Mucosa of descending colon (tissue), 3 donors: Measurements from ENCODE around the gene CYP4Z1. TPM values are rescaled to one million over a fixed set of nuclear protein-coding genes. Genes with fewer than 3 reads are reported as not detected.
A peak's percentile ranks its signal among the peaks of the same experiment; 100 is the strongest.
"Not testable (repeated sequence)": the region's sequence is repeated elsewhere in the genome, so short reads cannot be mapped to it uniquely, and the experiment has no call there.

Source experiments
- ATAC-seq: fragments of 200-7000 bp; cut with Tn5 transposase; one replicate; pipeline ENCODE4 v1.9.1; 2020; ENCODE audit warnings: mild to moderate bottlenecking, moderate library complexity
- DNase-seq, 3 donors: peaks; one replicate each; pipeline ENCODE4 v3.0.0-alpha.2; 2020
- H3K36me3 ChIP-seq: fragments of 200-600 bp; one replicate; pipeline ENCODE4 v1.8.0; 2021; ENCODE audit warnings: low read depth, mild to moderate bottlenecking
- H3K4me1 ChIP-seq: fragments of 200-600 bp; one replicate; pipeline ENCODE4 v1.8.0; 2021; ENCODE audit warnings: low read depth, mild to moderate bottlenecking
- H3K4me3 ChIP-seq: fragments of 200-600 bp; one replicate; pipeline ENCODE4 v1.8.0; 2021; ENCODE audit warnings: mild to moderate bottlenecking
- H3K9me3 ChIP-seq: fragments of 200-600 bp; one replicate; pipeline ENCODE4 v1.8.0; 2021; ENCODE audit warnings: mild to moderate bottlenecking
- intact Hi-C, 2 donors: fragments of 100-400 bp; cut with DNase I in 1 of 2; cut with micrococcal nuclease in 1 of 2; formaldehyde crosslinking; loops; one replicate each; pipeline versions ENCODE4 v1.11.0 to v1.11.1; 2022; cut with DNase I, micrococcal nuclease
- total RNA-seq, 3 donors: library from RNA; stranded (reverse); fragmentation: NEBNext Ultra II Directional in 2 of 3; extraction: Animal tissue kit (Norgen Biotek cat#: 25700) in 2 of 3; gene quantifications; one replicate each; pipeline versions ENCODE4 v1.2.1 to v1.2.4, GENCODE V29; 2021 to 2023
- TF ChIP-seq, protein P1 (sequence below): fragments of 200-600 bp; IDR thresholded peaks from one replicate; pipeline ENCODE4 v1.8.0; 2022; ENCODE audit warnings: antibody characterized with exemption, mild to moderate bottlenecking
- donor health status: DM: no; HTN: no; CAD: no; lungs with moderate emphysema.
- donor health status: DM: no; HTN: no; CAD: no.
- donor health status: DM: no; HTN: yes; CAD: no.

Gene CYP4Z1
- total RNA-seq, 3 donors from 2014 or later = 0.19 to 0.55 TPM; not detected in 1

DNA sequence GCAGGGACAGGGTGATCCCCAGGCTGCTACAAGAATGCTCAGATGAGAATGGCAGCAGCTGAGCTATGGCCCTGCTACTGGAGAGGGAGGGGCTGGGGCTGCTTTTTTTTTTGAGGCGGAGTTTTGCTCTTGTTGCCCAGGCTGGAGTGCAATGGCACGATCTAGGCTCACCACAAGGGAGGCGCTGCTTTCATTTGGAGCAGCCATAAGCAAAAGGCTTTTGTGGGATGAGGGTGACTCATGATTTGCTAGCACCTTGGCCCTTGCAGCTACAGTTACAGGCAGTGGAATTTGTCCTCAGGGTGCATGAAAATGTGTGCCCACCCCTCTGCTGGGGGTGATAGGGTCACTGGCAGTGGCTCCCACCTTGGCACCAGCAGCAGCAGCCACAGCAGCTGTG is 37.8 kb downstream of the CYP4Z1 start:
- Histone ChIP-seq H3K4me3 (no peak overlapping the region), H3K36me3 (no peaks in the 10 kb centered on the region), H3K4me1 (no peaks in the 10 kb centered on the region), H3K9me3 (peaks cover 5% of the 10 kb centered on the region)
- DNase-seq = no peak
- intact Hi-C loops = no loop called here
- no peak for ATAC-seq
- TF ChIP-seq, protein P1, sequence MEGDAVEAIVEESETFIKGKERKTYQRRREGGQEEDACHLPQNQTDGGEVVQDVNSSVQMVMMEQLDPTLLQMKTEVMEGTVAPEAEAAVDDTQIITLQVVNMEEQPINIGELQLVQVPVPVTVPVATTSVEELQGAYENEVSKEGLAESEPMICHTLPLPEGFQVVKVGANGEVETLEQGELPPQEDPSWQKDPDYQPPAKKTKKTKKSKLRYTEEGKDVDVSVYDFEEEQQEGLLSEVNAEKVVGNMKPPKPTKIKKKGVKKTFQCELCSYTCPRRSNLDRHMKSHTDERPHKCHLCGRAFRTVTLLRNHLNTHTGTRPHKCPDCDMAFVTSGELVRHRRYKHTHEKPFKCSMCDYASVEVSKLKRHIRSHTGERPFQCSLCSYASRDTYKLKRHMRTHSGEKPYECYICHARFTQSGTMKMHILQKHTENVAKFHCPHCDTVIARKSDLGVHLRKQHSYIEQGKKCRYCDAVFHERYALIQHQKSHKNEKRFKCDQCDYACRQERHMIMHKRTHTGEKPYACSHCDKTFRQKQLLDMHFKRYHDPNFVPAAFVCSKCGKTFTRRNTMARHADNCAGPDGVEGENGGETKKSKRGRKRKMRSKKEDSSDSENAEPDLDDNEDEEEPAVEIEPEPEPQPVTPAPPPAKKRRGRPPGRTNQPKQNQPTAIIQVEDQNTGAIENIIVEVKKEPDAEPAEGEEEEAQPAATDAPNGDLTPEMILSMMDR = no peak

DNA sequence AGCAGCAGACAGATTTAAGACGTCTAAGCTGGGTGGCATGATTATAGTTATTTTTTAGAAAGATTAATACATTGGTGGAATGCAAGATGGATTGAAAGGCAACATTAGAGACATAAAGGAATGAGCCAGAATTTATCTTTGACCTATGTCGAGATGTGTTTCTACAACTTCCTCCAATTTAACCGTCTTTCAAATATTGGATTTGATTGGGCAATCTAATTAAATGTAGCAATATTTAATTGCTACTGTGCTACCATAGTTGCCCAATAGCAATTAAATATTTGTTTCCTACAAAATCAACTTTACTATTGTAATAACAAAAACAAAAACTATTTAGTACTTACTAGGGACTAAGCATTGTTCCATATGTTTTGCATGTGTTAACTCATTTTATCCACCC is 39.8 kb downstream of the CYP4Z1 start:
- H3K9me3 ChIP-seq = peaks cover 5% of the 10 kb centered on the region
- TF ChIP-seq, protein P1 = no peak
- intact Hi-C loops = no loop called here
- ATAC-seq = no peak
- no peaks in the 10 kb centered on the region for H3K36me3 ChIP-seq
- H3K4me1 ChIP-seq = no peaks in the 10 kb centered on the region
- DNase-seq = no peak
- H3K4me3 ChIP-seq = no peak overlapping the region

DNA sequence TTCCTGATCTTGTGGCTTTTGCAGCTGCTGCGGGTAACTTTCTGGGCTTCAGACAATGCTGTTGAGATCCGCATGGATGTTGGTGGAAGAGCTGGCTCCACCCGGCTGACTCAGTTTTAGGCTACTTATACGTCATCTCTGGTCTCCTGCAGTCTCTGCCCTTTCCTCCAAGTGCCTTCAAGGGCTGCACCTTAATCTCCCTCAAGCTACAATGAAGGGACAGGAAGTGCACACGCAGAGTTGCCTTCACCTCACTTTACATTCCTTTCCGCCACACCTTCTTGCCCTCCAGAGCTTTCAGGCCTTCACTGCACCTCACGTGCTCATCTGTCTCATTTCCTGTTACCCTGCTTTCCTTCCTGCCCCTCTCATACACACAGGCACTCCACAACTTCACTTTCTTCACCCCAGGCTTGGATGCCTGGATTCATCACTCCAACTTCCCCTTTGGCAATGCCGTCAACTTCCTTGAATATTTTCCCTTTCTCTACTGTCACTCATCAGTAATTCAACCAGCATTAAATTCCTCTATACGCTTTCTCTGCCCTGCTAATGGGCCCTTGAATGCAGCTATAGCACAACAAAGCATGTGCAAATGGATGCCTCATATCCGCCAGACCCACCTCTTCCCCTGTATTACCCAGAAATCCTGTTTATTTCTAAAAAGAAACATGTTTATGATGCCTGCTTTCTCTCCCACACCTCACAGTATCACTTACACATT is 41.0 kb downstream of the CYP4Z1 start:
- H3K4me3 ChIP-seq, DNase-seq, H3K36me3 ChIP-seq, intact Hi-C loops, H3K4me1 ChIP-seq, H3K9me3 ChIP-seq: not testable (repeated sequence)
- ATAC-seq = peak; percentile 39

DNA sequence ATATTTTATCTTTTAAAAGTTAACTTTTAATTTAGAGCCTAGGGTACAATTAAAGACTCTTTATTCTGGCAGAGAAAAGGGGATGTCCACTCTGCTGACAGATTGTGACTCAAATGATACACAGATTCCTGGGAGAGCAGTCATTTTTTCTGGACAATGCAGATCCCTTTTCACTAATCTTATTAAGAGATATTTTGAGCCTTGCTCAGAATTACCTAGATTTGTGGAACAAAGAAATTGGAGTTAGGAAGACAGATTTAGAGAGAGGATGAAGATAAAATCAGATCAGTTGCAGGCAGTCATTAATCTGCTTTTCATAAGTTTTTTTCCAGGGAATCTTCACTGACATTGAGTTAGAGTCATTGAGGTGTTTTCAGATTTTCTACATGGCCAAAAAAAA is 42.5 kb downstream of the CYP4Z1 start:
- DNase-seq, H3K4me1 ChIP-seq, ATAC-seq, intact Hi-C loops, H3K4me3 ChIP-seq, H3K36me3 ChIP-seq, H3K9me3 ChIP-seq: not testable (repeated sequence)

DNA sequence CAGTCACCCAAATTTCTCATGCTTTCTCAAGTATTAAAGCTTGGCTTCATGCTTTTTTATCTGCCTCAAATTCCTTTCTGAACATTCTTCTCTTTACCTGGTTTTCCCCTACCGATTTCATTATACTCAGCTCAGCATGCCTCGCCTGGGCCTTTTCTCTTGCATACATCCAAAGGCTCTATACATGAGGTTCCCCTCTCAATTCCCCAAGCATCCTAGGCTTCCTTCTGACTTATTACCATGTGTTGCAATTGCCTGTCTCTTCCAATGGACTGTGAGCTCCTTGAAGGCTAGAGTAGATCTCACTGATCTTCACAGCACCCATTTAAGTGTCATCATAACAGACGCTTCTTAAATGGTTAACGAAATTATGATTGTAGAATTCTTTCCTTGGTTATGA is 46.1 kb downstream of the CYP4Z1 start:
- ATAC-seq (no peak), DNase-seq (no peak)
- no peaks in the 10 kb centered on the region for H3K9me3 ChIP-seq
- H3K4me1 ChIP-seq = no peaks in the 10 kb centered on the region
- no peaks in the 10 kb centered on the region for H3K36me3 ChIP-seq
- intact Hi-C loops = no loop called here
- H3K4me3 ChIP-seq = no peak overlapping the region
- TF ChIP-seq, protein P1 = no peak

DNA sequence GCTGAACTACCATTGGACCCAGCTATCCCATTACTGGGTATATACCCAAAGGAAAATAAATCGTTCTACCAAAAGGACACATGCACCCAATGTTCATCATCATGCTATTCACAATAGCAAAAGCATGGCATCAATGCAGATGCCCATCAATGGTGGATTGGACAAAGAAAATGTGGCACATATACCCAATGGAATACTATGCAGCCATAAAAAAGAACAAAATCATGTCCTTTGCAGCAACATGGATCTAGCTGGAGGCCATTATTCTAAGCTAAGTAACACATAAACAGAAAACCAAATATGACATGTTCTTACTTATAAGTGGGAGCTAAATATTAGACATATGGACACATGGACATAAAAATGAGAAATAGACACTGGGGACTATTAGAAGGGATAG is 54.0 kb downstream of the CYP4Z1 start:
- H3K36me3 ChIP-seq, H3K4me1 ChIP-seq, intact Hi-C loops, DNase-seq, H3K9me3 ChIP-seq, ATAC-seq, H3K4me3 ChIP-seq: not testable (repeated sequence)

DNA sequence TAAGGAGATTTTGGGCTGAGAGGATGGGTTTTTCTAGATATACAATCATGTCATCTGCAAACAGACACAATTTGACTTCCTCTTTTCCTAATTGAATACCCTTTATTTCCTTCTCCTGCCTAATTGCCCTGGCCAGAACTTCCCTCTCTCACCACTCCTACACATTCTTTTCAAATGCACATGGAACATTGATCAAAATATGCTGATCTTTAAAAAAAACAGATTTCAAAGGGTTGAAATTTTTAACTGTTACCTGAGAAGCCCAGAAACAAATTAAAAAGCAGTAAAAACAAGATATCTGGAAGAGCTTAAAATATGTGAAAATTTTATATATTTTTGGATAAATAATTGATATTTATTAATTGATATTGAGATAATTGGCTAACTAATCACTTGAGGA is 57.8 kb downstream of the CYP4Z1 start:
- H3K4me1 ChIP-seq, ATAC-seq, DNase-seq, H3K9me3 ChIP-seq, H3K4me3 ChIP-seq, H3K36me3 ChIP-seq, intact Hi-C loops: not testable (repeated sequence)

DNA sequence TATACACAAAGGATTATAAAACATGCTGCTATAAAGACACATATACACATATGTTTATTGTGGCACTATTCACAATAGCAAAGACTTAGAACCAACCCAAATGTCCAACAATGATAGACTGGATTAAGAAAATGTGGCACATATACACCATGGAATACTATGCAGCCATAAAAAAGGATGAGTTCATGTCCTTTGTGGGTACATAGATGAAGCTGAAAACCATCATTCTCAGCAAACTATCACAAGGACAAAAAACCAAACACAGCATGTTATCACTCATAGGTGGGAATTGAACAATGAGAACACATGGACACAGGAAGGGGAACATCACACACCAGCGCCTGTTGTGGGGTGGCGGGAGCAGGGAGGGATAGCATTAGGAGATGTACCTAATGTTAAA is 60.0 kb downstream of the CYP4Z1 start:
- H3K4me1 ChIP-seq, H3K4me3 ChIP-seq, DNase-seq, H3K9me3 ChIP-seq, ATAC-seq, H3K36me3 ChIP-seq, intact Hi-C loops: not testable (repeated sequence)
